ENCODE data around the gene GARIN3.
"Not testable (repeated sequence)": the region's sequence is repeated elsewhere in the genome, so short reads cannot be mapped to it uniquely, and the experiment has no call there.

Gene GARIN3

DNA sequence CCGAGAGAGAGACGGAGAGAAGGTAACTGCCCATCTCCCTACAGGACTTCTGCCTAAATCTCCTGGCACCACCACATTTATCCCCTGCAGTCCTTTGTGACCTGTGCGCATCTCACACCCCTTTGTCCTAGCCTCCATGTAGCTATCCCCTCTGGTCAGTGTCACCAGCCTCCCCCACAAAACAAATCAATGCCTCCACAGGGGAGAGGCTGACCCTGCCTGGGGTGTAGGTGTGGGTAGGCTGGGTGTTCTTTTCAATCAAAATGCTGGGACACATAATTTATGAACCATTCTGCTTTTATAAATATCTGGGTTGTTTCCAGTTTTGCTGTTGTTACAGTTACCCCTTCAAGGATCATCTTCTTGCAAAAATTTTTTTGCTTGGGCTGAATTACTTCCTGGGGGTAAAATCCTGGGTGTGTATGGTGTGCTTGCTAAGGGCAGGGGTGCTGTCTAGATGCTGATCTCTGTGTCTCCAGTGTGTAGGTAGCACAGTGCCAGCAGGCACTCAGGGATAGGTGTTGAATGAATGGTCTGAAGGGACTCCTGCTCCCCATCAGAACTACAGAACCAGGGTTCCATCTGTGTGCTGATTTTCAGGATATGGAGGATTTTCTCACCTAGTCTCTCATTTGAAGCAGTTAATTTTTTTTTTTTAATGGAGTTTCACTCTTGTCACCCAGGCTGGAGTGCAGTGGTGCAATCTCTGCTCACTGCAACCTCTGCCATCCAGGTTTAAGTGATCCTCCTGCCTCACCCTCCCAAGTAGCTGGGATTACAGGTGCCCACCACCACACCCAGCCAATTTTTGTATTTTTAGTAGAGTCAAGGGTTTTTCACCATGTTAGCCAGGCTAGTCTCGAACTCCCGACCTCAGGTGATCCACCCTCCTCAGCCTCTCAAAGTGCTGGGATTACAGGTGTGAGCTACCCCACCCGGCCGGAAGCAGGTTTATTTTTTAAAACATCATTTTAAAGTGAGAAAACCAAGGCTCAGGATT, at the start of gene GARIN3:
GARIN3 (minus strand) TSS at position 51 of the 1,000 bp plus-strand sequence. CDS start 96 bp downstream, outside the sequence.
- DNase-seq = no peak

DNA sequence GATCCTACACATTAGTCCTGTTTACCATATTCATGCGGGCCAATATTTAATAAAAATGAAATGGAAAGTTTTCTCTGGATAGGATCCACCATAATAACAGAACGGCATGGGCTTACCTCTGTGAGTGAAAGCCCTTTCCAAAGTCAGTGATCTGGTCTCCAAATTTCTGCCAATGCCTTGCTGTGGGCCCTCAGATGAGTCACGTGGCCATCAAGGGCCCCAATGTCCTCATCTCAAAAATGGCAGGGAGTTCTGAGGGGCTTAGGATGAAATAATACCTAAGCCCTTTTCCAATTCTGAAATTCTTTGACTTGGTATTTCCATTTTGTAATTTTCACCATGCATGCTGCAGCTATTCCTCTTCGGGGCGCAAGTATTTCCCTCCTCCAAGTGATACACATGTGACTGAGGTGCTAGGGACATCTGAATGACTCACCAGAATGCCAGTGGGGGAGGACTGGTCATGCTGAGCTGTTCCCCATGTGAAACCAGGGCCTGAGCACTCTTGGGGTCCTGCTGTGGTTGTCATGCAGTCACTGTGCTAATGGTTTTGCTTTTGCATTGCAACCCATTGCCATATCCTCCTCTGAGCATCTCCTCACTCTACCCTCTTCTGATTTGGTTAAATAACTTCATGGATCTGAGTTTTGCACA, 49.6 kb upstream of the GARIN3 start:
- DNase-seq = no peak

DNA sequence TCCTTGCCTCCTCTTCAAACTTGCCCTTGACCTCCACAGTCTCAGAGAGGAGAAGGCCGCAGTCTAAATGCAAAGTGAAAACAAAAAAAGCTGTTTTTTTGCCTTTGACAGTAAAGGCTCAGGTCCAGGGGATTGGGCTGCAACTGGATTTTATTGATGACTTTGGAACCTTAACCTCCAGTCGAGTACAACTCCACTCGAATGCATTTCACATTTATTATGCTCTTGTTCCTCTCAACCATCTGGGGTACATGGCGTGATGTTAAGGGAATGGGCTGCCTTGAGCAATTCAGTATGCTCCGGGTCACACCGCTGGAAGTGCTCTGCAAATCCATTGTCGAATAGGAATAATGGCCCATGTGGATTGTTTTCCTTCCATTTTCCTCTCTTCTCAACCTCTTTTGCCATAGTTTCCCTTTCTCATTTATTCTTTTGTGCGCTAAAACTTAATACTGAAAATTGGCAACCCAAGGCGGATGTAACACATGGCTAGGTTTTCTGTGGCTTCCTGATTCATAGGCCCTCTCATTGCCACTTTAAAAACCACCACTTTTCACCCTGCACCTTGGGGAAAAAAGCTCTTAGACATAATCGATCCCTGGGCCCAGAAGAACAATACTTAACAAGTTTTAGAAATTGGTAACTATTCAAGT, 48.9 kb upstream of the GARIN3 start:
- no peak for DNase-seq

DNA sequence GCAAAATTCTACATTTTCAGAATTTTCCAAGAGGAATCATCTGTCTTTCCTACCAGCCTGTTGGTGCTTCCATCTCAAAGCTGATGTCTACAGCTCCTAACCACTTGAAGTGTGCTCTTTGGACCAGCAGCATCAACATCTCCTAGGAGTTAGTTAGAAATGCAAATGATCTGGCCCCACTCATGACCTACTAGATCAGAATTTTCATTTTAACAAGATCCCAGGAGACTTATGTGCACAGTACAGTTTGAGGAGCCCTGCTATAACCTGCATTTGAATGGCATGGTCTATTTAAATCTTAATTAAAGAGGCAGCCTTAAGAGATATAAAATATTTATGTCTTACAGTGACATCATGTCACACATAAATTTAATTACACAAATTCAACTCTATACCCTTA, 48.4 kb upstream of the GARIN3 start:
- DNase-seq = no peak

DNA sequence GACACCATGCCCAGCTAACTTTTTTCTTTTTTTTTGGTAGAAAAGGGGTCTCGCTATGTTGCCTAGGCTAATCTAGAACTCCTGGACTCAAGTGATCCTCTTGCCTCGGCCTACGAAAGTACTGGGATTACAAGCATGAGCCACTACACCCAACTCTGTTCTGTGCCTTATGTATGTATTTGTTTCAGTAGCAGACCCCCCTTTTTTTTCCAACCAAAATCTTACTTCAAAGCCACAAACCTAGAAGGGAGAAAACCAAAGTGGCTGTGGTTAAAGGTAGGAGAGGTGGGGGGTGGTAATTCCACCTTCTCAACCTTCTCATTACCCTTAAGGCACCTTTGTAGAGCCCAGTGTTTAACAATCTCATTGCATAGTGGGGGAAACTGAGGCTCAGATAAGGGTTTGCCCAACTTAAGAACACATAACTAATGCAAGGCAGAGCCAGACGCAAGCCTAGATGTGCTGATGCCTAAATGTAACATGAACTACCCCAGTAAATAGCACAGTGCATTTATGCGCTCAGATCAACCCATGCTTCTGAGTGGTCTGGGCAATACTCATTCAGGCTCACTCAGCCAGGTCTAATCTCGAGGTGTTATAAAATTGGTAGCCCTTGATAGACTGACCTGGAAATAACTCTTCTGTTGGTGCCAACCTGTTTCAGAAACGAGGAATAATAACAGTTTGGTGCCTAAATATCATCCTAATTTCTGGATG, 47.6 kb upstream of the GARIN3 start:
- DNase-seq = no peak

DNA sequence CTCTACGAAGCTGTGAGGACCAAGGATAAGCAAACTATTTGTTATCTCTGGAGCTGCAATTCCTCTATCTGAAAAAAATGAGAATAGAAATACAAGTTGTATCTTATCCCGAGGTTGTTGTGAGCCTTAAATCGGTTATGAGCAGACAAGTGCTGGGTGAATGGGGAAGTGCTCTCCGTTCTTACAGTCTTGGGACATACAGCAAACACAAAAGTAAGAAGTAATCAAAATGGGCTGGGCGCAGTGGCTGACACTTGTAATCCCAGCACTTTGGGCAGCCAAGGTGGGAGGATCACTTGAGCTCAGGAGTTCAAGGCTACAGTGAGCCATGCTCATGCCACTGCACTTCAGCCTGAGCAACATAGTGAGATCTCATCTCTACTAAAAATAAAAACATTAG, 46.2 kb upstream of the GARIN3 start:
- no peak for DNase-seq

DNA sequence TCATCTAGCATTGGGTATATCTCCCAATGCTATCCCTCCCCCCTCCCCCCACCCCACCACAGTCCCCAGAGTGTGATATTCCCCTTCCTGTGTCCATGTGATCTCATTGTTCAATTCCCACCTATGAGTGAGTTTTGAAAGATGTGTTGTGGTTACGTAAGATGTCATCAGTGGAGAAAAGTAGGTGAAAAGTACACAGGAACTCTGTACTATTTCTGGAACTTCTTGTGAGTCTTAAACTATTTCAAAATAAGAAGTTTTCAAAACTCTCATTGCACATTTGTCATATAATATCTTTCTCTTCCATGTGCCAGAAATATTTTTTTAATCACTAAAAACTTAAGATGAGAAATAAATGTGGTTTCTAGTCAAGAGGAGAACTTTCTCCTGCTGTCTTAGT, 44.6 kb upstream of the GARIN3 start:
- DNase-seq = not testable (repeated sequence)

DNA sequence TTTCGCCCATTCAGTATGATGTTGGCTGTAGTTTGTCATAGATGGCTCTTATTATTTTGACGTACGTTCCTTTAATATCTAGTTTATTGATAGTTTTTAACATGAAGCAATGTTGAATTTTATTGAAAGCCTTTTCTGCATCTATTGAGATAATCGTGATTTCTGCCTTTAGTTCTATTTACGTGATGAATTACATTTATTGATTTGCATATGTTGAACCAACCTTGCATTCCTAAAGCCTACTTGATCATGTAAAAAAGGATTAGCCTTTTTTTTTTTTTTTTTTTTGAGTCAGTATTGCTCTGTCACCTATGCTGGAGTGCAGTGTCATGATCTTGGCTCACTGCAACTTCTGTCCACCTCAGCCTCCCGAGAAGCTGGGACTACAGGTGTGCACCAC, 39.6 kb upstream of the GARIN3 start:
- DNase-seq = no peak

DNA sequence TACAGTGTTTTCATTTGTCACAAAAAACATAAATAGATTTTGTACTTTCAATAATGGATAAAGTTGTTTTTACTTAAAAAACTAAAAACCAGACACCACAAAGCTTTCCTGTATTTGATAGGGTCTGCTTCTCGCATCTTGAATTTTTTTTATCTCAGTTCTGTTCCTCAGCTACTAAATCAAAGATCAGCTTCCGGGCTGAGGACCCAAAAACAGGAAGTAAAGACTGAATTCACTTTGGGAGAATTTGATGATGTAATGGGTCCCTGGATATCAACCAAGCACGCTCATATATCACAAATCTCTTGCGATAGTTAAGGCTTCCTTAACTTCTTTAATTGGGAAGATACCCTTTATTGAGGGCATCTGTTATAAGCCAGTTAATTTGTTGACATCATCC, 38.7 kb upstream of the GARIN3 start:
- no peak for DNase-seq

DNA sequence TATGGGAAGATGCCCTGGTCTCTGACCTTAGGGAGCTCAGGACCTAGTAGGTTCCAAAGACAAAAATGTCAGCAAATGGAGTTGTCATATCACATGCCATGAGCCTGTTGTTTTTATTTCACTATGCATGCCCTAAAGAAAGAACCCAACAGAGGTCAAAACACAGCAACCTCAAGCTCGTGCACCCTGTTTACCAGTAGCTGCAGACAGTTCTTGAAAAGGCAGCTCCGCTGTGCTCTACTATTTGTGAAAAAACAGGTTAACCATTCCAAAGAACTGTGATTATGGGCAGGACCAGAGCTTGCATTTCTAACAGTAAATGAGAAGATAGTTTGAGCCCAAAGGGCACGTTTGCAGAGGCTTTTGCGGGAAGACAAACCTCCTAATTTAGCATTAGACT, 37.4 kb upstream of the GARIN3 start:
- no peak for DNase-seq

DNA sequence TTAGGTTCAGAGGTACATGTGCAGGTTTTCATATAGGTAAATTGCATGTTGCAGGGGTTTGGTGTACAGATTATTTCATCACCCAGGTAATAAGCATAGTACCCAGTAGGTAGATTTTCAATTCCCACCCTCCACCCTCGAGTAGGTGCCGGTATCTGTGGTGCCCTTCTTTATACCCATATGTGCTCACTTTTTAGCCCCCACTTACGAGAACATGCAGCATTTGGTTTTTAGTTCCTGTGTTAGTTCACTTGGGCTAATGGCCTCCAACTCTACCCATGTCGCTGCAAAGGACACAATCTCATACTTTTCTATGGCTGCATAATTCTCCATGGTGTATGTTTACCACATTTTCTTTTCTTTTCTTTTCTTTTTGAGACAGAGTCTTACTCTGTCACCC, 35.8 kb upstream of the GARIN3 start:
- no peak for DNase-seq

DNA sequence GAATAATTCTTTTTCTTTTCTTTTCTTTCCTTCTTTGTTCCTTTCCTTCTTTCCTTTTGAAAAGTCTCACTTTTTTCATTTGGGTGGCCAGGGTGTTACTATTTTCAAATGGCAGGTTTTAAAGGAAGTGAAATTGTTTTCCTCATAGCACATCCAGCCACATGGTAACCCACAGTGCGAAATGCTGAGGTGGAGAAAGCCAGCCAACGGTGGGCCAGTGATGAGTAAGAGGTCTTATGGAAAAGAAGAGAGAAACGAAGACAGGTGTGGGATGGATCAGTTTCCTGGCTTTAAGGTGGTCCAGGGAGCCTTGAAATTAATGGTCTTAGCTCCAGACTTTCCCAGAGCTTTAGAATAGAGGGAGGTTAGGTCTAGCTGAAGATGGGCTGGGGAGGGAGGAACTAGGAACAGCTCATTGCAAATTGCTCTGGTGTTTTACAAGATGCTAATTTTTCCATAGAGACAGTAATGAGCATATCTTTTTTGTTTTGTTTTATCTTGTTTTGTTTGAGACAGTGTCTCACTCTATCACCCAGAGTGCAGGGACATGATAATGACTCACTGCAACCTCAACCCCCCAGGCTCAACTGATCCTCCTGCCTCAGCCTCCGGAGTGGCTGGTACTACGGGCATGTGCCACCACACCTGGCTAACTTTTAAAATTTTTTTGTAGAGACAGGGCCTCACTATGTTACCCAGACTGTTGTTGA, 32.4 kb upstream of the GARIN3 start:
- DNase-seq = no peak

DNA sequence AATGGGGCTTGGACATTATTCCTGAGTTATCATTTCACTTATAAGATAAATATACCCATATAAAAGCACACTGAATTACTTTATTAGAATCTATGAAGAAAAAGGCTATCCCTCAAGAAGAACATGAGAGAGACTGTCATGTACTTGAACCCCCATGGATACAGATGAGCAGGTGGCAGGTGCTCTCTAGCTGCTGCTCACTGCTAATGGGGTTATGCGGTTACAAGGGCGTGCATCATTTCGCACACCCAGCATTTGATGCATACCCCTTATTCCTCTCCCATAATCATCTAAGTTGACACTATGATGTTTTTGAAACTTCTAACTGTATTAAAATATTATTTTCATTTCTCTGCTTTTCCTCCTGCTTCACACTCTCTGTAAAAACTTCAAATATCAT, 31.0 kb upstream of the GARIN3 start:
- no peak for DNase-seq

DNA sequence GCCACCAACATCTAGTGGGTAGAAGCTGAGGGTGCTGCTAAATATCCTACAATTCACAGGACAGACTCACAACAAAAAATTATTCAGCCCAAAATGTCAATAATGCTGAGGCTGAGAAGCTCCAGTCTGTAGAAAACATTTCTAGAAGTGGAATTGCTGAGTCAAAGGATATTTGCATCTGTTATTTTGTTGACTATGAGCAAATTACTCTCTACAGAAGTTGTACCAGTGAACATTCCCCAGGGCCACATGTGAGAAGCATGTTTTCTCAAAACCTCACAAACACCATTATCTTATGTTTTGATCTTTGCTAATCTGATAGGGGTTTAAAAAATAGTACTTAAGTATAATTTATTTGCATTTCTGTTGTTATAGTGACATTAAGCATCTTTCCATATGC, 30.0 kb upstream of the GARIN3 start:
- DNase-seq = no peak

DNA sequence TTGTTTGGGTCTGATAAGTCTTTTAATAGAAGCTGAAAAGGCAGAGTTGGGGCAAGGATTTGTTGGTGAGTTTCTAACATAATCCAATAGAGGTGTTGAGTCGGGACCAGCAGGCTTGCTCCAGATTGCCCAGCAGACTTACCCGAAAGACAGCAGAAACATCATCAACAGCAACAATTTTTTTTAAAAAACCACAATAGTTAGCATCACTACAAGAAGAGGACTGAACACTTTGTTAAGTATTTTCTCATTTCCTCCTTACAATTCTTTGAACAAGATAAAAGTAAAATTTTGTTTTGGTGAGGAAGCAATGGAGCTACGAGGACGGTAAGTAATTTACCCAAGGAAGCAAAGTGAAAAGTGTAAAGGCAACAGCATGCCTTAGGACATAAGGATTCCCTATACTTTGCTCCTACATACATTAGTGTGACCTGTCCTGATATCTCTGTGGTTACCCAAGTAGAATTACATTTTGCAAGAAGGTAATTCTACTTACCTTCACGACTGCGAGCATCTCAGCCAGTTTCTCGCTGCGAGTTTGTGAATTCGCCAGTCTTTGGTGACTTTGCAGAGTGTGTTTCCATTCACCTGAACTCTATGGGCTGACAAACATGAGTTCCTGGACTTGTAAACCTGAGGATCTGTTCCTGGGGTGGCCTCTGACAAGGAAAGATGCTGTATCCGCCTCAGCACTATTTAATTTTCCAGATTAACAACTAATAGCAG, 27.8 kb upstream of the GARIN3 start:
- no peak for DNase-seq

DNA sequence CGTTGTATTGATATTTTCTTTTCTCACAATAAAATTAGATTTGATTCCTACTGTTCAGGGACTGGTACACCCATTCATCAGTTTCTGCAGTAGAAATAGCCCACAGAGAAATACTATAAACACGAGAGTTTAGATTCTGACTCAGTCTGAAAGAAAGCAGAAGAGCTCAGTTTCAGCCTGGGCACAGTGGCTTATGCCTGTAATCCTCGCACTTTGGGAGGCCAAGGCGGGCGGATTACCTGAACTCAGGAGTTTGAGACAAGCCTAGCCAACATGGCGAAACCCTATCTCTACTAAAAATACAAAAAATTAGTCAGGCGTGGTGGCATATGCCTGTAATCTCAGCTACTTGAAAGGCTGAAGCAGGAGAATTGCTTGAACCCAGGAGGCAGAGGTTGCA, 23.2 kb upstream of the GARIN3 start:
- no peak for DNase-seq

DNA sequence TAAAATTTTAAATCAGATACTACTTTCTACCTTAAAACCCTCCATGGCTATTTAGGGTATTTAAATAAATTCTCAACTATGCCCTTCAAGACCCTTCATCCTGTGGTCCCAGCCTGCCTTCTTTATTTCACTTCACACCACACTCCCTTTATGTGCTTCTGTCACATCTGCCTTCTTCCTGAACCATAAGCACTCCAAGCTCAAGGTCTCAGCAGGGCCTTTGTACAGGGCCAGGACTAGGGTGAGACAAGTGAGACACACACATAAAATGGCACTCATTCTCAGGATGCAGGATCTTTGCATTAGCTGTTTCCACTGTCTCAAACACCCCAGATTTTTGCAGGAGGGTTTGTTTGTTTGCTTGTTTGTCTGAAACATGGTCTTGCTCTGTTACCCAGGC, 22.2 kb upstream of the GARIN3 start:
- DNase-seq = no peak

DNA sequence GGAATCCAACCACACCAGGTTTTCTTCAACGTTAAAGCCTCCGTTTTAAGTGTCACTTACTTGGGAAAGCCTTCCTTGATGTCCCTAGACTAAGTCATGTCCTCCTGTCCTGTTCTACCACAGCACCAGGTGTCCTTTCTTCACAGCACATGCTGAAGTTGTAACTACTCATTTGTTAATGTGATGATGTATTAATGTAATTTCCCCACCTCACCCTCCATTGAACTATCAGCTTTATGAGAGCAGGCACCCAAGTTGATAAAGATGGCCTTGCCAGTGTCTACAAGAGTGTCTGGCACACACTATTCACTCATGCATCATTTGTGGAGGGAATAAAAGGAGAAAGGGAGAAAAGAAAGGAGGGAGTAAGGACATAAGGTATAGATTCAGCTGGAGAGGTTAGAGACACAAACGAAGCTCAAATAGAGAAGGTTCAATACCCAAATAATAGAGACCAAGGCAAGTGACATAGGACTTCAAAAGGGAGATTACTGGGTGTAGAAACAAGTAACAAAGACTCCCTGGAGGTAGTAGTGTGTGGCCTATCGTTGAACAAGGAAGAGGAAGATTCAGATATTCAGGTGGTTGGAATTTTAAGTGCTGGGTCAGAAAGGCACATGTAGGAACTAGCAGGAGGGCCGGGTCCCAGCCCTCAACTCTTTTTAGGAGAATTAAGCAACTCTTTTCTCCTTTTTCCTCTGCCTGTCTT, 21.1 kb upstream of the GARIN3 start:
- no peak for DNase-seq

DNA sequence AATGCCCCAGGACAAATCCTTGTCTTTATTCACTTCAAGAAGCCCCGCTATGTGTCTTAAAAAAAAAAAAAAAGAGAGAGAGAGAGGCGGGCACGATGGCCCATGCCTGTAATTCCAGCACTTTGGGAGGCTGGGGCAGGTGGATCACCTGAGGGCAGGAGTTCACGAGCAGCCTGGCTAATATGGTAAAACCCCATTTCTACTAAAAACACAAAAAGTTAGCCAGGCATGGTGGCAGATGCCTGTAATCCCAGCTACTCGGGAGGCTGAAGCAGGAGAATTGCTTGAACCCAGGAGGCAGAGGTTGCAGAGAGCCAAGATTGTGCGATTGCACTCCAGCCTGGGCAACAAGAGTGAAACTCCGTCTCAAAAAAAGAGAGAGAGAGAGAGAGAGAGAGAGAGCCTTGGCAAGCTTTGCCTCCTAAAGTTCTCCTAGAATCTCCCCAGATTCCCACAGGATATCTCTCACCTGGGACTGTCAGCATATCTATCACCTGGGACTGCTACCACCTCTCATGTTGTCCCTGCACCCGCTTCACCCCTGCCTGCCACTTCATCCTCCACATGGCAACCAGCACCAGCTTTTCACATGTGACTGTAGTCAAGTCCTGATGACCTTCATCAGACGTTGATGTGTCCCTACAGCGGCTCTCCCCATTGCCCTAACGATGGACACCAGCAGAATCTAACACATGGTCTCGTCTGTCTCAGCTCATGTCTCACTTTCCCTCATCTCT, 20.4 kb upstream of the GARIN3 start:
- DNase-seq = no peak

DNA sequence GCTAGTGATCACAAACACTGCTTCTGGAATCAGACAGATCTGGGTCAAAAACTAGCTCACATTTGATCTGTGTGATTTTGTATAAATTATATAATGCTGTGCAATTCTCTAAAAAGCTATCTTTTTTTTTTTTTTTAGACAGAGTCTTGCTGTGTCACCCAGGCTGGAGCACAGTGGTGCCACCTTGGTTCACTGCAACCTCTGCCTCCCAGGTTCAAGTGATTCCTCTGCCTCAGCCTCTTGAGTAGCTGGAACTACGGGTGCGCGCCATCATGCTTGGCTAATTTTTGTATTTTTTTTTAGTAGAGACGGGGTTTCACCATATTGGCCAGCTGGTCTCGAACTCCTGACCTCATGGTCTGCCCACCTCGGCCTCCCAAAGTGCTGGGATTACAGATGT, 19.1 kb upstream of the GARIN3 start:
- not testable (repeated sequence) for DNase-seq

All from NCI-H1092 treated with DMSO at 0.1 percent for 48 hours (cell line).